Sigmoid colon (tissue), 3 donors: ENCODE data around the gene PPP6C.

ENCODE experiments used
- POLR2A ChIP-seq, 2 donors: fragments of 450-650 bp; IDR thresholded peaks; one replicate each; pipeline ENCODE4 v1.6.1; 2016; ENCODE audit warnings: antibody characterized with exemption in 2 of 2, mild to moderate bottlenecking in 2 of 2, moderate library complexity in 2 of 2
- TF ChIP-seq, protein P1 (sequence below), 4 experiments: fragments of 450-650 bp in 3 of 4; fragments of 200-600 bp in 1 of 4; IDR thresholded peaks; one replicate each; pipeline ENCODE4 v1.5.1; 2016 to 2019; ENCODE audit warnings: antibody characterized with exemption in 4 of 4, mild to moderate bottlenecking in 3 of 4, moderate library complexity in 2 of 4

DNA sequence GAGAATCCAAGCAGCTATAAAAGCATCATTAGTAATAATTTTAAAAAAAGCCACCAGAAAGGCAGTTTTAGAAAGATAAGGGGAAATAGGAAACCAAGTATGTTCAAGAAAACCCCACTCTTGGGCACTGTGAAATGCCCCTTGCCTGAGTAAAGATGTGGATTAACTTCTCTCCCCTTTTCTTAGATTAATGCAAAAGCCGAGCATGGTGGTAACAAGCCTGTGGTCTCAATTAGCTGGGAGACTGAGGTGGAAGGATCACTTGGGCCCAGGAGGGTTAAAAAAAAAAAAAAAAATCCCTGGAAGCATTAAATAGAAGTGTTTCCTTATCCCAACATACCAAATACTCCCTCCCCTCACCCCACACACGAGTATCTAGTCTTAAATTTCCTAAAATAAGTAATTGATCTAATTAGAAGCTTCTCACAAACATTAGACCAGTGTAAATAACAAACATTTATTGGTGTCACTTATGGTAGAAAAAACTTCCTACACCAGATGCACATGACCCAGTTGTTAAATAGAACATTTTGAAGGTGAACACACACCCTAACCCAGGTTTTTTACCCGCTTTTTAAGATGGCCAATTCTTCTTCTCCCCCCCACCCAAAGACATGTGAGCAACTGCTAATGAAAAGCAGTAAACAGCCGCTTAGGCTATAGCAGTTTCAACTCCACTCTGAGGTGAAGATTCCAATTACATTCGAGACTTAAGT lies 46.4 kb upstream of the PPP6C start:
- TF ChIP-seq POLR2A (IDR thresholded peaks at IDR 0.05), result no peak
- TF ChIP-seq, protein P1, sequence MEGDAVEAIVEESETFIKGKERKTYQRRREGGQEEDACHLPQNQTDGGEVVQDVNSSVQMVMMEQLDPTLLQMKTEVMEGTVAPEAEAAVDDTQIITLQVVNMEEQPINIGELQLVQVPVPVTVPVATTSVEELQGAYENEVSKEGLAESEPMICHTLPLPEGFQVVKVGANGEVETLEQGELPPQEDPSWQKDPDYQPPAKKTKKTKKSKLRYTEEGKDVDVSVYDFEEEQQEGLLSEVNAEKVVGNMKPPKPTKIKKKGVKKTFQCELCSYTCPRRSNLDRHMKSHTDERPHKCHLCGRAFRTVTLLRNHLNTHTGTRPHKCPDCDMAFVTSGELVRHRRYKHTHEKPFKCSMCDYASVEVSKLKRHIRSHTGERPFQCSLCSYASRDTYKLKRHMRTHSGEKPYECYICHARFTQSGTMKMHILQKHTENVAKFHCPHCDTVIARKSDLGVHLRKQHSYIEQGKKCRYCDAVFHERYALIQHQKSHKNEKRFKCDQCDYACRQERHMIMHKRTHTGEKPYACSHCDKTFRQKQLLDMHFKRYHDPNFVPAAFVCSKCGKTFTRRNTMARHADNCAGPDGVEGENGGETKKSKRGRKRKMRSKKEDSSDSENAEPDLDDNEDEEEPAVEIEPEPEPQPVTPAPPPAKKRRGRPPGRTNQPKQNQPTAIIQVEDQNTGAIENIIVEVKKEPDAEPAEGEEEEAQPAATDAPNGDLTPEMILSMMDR (IDR thresholded peaks at IDR 0.05), result no peak
